GM12878 (cell line): ENCODE measurements around the gene APOLD1. TPM values are rescaled to one million over a fixed set of nuclear protein-coding genes. Genes with fewer than 3 reads are reported as not detected.

Experiments
- ATAC-seq: fragments of 200-7000 bp; cut with Tn5 transposase; 3 replicates; pipeline ENCODE4 v1.9.1; 2020; ENCODE audit warnings: mild to moderate bottlenecking, moderate library complexity
- BruUV-seq: library from RNA; stranded (reverse); fragments of 400-500 nt; replicated peaks from 2 replicates; lab custom pipeline; 2021; lab: Mats Ljungman, UMichigan
- CTCF ChIA-PET: fragments of 300-600 bp; sonication (Branson Sonifier 250); formaldehyde crosslinking; extraction: SDS; loops from one replicate; lab custom pipeline; 2021; ENCODE audit warnings: inconsistent platforms; lab: Yijun Ruan, JAX
- POLR2A ChIA-PET: fragments of 350-600 bp; formaldehyde crosslinking; extraction: SDS; loops from one replicate; lab custom pipeline; 2021; ENCODE audit warnings: inconsistent platforms; lab: Charles Lee
- RAD21 ChIA-PET: fragments of 300-600 bp; sonication (Branson Sonifier 250); formaldehyde crosslinking; loops from one replicate; lab custom pipeline; 2023; ENCODE audit warnings: antibody characterized with exemption; ENCODE audit not compliant: unreplicated experiment; lab: Charles Lee
- SMC1A ChIA-PET: fragments of 300-600 bp; sonication (Branson Sonifier 250); formaldehyde crosslinking; loops from one replicate; lab custom pipeline; 2023; ENCODE audit not compliant: unreplicated experiment, uncharacterized antibody; lab: Charles Lee
- DNase-seq: peaks from one replicate; pipeline ENCODE4 v3.0.0-alpha.2; 2011; ENCODE audit warnings: low read depth, low spot score
- FAIRE-seq: peaks from 3 replicates; lab custom pipeline; 2011; peaks lifted over from hg19 to GRCh38; lab: Jason Lieb, UNC
- H2AFZ ChIP-seq: 2 replicates; pipeline ENCODE4 v1.6.0; 2011; ENCODE audit warnings: low read depth, low read length, control low read depth; ENCODE audit not compliant: control insufficient read depth
- H3K27ac ChIP-seq: 2 replicates; pipeline ENCODE4 v1.5.1; 2011; ENCODE audit warnings: control low read depth; ENCODE audit not compliant: control insufficient read depth, insufficient read depth
- H3K27me3 ChIP-seq, 2 experiments: replicated peaks in 1 of 2; 2 replicates each; pipeline versions ENCODE4 v1.6.0 to v1.6.1; 2011; ENCODE audit warnings: low read length in 1 of 2; ENCODE audit not compliant: control insufficient read depth in 2 of 2, insufficient read depth in 2 of 2
- H3K36me3 ChIP-seq, 2 experiments: 2 replicates each; pipeline ENCODE4 v1.5.1; 2011; ENCODE audit warnings: low read length in 1 of 2; ENCODE audit not compliant: control insufficient read depth in 2 of 2, insufficient read depth in 2 of 2
- H3K4me1 ChIP-seq: 2 replicates; pipeline ENCODE4 v1.6.1; 2011; ENCODE audit warnings: mild to moderate bottlenecking, low read length, moderate library complexity, mixed read lengths; ENCODE audit not compliant: control insufficient read depth, insufficient read depth
- H3K4me2 ChIP-seq: 2 replicates; pipeline ENCODE4 v1.6.0; 2011; ENCODE audit warnings: control low read depth; ENCODE audit not compliant: control insufficient read depth, insufficient read depth
- H3K4me3 ChIP-seq: fragments of 200-600 bp; sonication (generic); 2 replicates; pipeline ENCODE4 v1.5.1; 2016
- H3K79me2 ChIP-seq: 2 replicates; pipeline ENCODE4 v1.6.0; 2011; ENCODE audit warnings: low read length; ENCODE audit not compliant: control insufficient read depth, insufficient read depth
- H3K9ac ChIP-seq: 2 replicates; pipeline ENCODE4 v1.8.0; 2011; ENCODE audit warnings: low read length, control low read depth, mixed read lengths; ENCODE audit not compliant: control insufficient read depth, insufficient read depth
- H3K9me3 ChIP-seq: replicated peaks from 3 replicates; pipeline ENCODE4 v1.5.1; 2011; ENCODE audit warnings: mild to moderate bottlenecking, low read length; ENCODE audit not compliant: control insufficient read depth, insufficient read depth
- H4K20me1 ChIP-seq: 2 replicates; pipeline ENCODE4 v1.6.0; 2011; ENCODE audit not compliant: control insufficient read depth, insufficient read depth
- BCLAF1 ChIP-seq: fragments of 450-650 bp; IDR thresholded peaks from 2 replicates; pipeline ENCODE4 v1.6.1; 2017; ENCODE audit warnings: antibody characterized with exemption, mild to moderate bottlenecking, moderate library complexity
- E4F1 ChIP-seq: fragments of 450-650 bp; IDR thresholded peaks from 2 replicates; pipeline ENCODE4 v1.6.1; 2018; ENCODE audit warnings: borderline replicate concordance, mild to moderate bottlenecking; ENCODE audit not compliant: partially characterized antibody
- KAT2A ChIP-seq: conservative IDR thresholded peaks from 2 replicates; pipeline ENCODE4 v1.6.1; 2011; ENCODE audit warnings: low read depth, low read length; ENCODE audit not compliant: control insufficient read depth
- RFX5 ChIP-seq: IDR thresholded peaks from 2 replicates; pipeline ENCODE4 v1.6.1; 2011; ENCODE audit warnings: low read depth, low read length, improper control_type of control experiment
- ZBTB40 ChIP-seq: fragments of 450-650 bp; IDR thresholded peaks from 2 replicates; pipeline ENCODE4 v1.6.1; 2016; ENCODE audit warnings: mild to moderate bottlenecking, moderate library complexity, borderline replicate concordance
- ZNF592 ChIP-seq: fragments of 450-650 bp; IDR thresholded peaks from 2 replicates; pipeline ENCODE4 v1.6.1; 2017; ENCODE audit warnings: mild to moderate bottlenecking, moderate library complexity
- WGBS: methylation state at CpG from one replicate; pipeline ENCODE4 v1.1.6; 2016; ENCODE audit warnings: low lambda C conversion rate; ENCODE audit not compliant: insufficient replicate concordance, insufficient coverage; ENCODE audit errors: missing lambda C conversion rate; 5-methylcytosine and 5-hydroxymethylcytosine counted together
- in situ Hi-C: fragments of 300-500 bp; cut with MboI; formaldehyde crosslinking; loops from 9 replicates; pipeline ENCODE4 v1.14.3; 2018; ENCODE audit warnings: mixed read lengths
- intact Hi-C: fragments of 100-400 bp; cut with micrococcal nuclease; formaldehyde crosslinking; loops from one replicate; pipeline ENCODE4 v1.14.2; 2022; ENCODE audit not compliant: unreplicated experiment
- polyA plus RNA-seq, 11 experiments: library from polyadenylated mRNA; depleted of rRNA in 4 of 11; unstranded in 6 of 11; stranded (reverse) in 5 of 11; fragments of >200 nt; fragmentation: Nextera tagmentation in 4 of 11; fragmentation: Illumina TruSeq in 1 of 11; extraction: Ambion mirVana in 4 of 11; extraction: Trizol in 1 of 11; gene quantifications; 1 replicate in 1 of 11; 2 replicates in 10 of 11; pipeline versions ENCODE4 v1.2.1 to v1.2.3, GENCODE V29; 2011 to 2016; ENCODE audit warnings: inconsistent platforms in 2 of 11, missing spikeins in 2 of 11, low read depth in 1 of 11
- total RNA-seq, 4 experiments: library from RNA; depleted of rRNA in 3 of 4; stranded (reverse); fragments of >200 nt in 3 of 4; fragmentation: Illumina TruSeq in 1 of 4; extraction: Trizol in 1 of 4; gene quantifications; 2 replicates each; pipeline versions ENCODE4 v1.2.1 to v1.2.3, GENCODE V29; 2013 to 2021

APOLD1 gene
- total and polyA plus RNA-seq, 10 of the 15 experiments (the other 5 are each of a cell fraction or from before 2014, with no cell fraction given), result 1.1 to 8.9 (median 4.2) TPM

- no peak for TF ChIP-seq E4F1
Measured at GRCh38 chr12:12839873-12840579, 54.6 kb downstream of the APOLD1 start (continued).

GRCh38 chr12:12840580-12840899, 55.1 kb downstream of the APOLD1 start:
- H3K9me3 ChIP-seq, result no peaks in the 10 kb centered on the region
- no peak overlapping the region for H3K9ac ChIP-seq
- CTCF ChIA-PET, result no interaction called here
- no peak overlapping the region for H3K4me3 ChIP-seq
- DNase-seq (no peak), ATAC-seq (no peak), FAIRE-seq (no peak)
- POLR2A ChIA-PET, result no interaction called here
- no peaks in the 10 kb centered on the region for H3K79me2 ChIP-seq
- no peaks in the 10 kb centered on the region for H4K20me1 ChIP-seq
- SMC1A ChIA-PET, result no interaction called here
- H3K36me3 ChIP-seq, result peaks cover 0 to 8% of the 10 kb centered on the region in 2 experiments; a peak in 1 of 4 replicates
- no TSS peak for BruUV-seq
- intact Hi-C loops (no loop called here), in situ Hi-C loops (no loop called here)
- RAD21 ChIA-PET, result no interaction called here
- H3K4me1 ChIP-seq, result no peaks in the 10 kb centered on the region; the same call in 1 of the 2 replicates
- H3K4me2 ChIP-seq, result no peak overlapping the region
- WGBS, result 100% methylated on average over 5 of the region's 5 CpGs
- no peak overlapping the region for H2AFZ ChIP-seq
- H3K27ac ChIP-seq, result no peak overlapping the region
- no peaks in the 10 kb centered on the region for H3K27me3 ChIP-seq
- TF ChIP-seq ZBTB40 (no peak), RFX5 (no peak), KAT2A (no peak), BCLAF1 (no peak), ZNF592 (no peak)
